PC-9 (cell line): ENCODE data around the gene GCLC. TPM values are rescaled to one million over a fixed set of nuclear protein-coding genes. Genes with fewer than 3 reads are reported as not detected.
"Not testable (repeated sequence)": the region's sequence is repeated elsewhere in the genome, so short reads cannot be mapped to it uniquely, and the experiment has no call there.

ENCODE experiments used
- BruUV-seq: library from RNA; stranded (reverse); fragments of 400-500 nt; replicated peaks from 2 replicates; lab custom pipeline; 2021; lab: Mats Ljungman, UMichigan
- CTCF ChIA-PET: fragments of 300-600 bp; sonication (Branson Sonifier 250); formaldehyde crosslinking; loops from one replicate; lab custom pipeline; 2022; ENCODE audit warnings: antibody characterized with exemption; lab: Charles Lee
- POLR2A ChIA-PET: fragments of 300-600 bp; sonication (Branson Sonifier 250); formaldehyde crosslinking; loops from one replicate; lab custom pipeline; 2022; ENCODE audit warnings: antibody characterized with exemption; ENCODE audit not compliant: unreplicated experiment; lab: Charles Lee
- DNase-seq, 2 experiments: peaks; one replicate each; pipeline versions ENCODE4 v3.0.0 to v3.0.0-alpha.2; 2015 to 2022; ENCODE audit warnings: mixed read lengths in 1 of 2
- H2AFZ ChIP-seq: fragments of 200-600 bp; sonication (generic); 2 replicates; pipeline ENCODE4 v1.8.1; 2017; ENCODE audit warnings: antibody characterized with exemption
- H3F3A ChIP-seq: fragments of 200-600 bp; sonication (generic); 2 replicates; pipeline ENCODE4 v1.8.1; 2017; ENCODE audit warnings: antibody characterized with exemption, mild to moderate bottlenecking, low read depth; ENCODE audit not compliant: insufficient read depth
- H3K27ac ChIP-seq: fragments of 200-600 bp; sonication (generic); 2 replicates; pipeline ENCODE4 v1.6.1; 2016; ENCODE audit warnings: mixed run types
- H3K27me3 ChIP-seq: fragments of 200-600 bp; sonication (generic); 2 replicates; pipeline ENCODE4 v1.6.1; 2016; ENCODE audit warnings: low read depth, mixed run types; ENCODE audit not compliant: insufficient read depth
- H3K36me3 ChIP-seq: fragments of 200-600 bp; sonication (generic); 2 replicates; pipeline ENCODE4 v1.6.1; 2016; ENCODE audit warnings: low read depth, mixed run types
- H3K4me1 ChIP-seq: fragments of 200-600 bp; sonication (generic); replicated peaks from 2 replicates; pipeline ENCODE4 v1.6.1; 2016; ENCODE audit warnings: mixed run types; ENCODE audit not compliant: insufficient read depth
- H3K4me2 ChIP-seq: fragments of 200-600 bp; sonication (generic); 2 replicates; pipeline ENCODE4 v1.6.1; 2017; ENCODE audit warnings: mixed run types
- H3K4me3 ChIP-seq: fragments of 200-600 bp; sonication (generic); 2 replicates; pipeline ENCODE4 v1.6.1; 2016; ENCODE audit warnings: mixed run types
- H3K79me2 ChIP-seq: fragments of 200-600 bp; sonication (generic); 2 replicates; pipeline ENCODE4 v1.6.1; 2017; ENCODE audit warnings: low read depth, mixed run types
- H3K9me2 ChIP-seq: fragments of 200-600 bp; sonication (generic); 2 replicates; pipeline ENCODE4 v1.8.1; 2017; ENCODE audit warnings: mild to moderate bottlenecking; ENCODE audit not compliant: insufficient read depth
- H3K9me3 ChIP-seq: fragments of 200-600 bp; sonication (generic); 2 replicates; pipeline ENCODE4 v1.8.1; 2016; ENCODE audit warnings: low read depth; ENCODE audit not compliant: insufficient read depth
- H4K20me1 ChIP-seq: fragments of 200-600 bp; sonication (generic); 2 replicates; pipeline ENCODE4 v1.8.1; 2017; ENCODE audit not compliant: insufficient read depth
- EZH2 ChIP-seq: fragments of 200-600 bp; sonication (generic); IDR thresholded peaks from 2 replicates; pipeline ENCODE4 v1.8.0; 2017; ENCODE audit warnings: antibody characterized with exemption, low read depth
- intact Hi-C: fragments of 100-400 bp; cut with micrococcal nuclease; formaldehyde crosslinking; loops from one replicate; pipeline ENCODE4 v1.10.0; 2022; ENCODE audit not compliant: unreplicated experiment
- total RNA-seq: library from RNA; stranded (reverse); gene quantifications from 2 replicates; pipeline ENCODE4 v1.2.3, GENCODE V29; 2021
- TF ChIP-seq, protein P1 (sequence below): fragments of 200-600 bp; sonication (generic); conservative IDR thresholded peaks from 2 replicates; pipeline ENCODE4 v1.6.1; 2017; ENCODE audit warnings: mixed run types, antibody characterized with exemption, mild to moderate bottlenecking, moderate library complexity

The GCLC gene
- total RNA-seq, 1 experiment from 2014 or later = 213 TPM

DNA sequence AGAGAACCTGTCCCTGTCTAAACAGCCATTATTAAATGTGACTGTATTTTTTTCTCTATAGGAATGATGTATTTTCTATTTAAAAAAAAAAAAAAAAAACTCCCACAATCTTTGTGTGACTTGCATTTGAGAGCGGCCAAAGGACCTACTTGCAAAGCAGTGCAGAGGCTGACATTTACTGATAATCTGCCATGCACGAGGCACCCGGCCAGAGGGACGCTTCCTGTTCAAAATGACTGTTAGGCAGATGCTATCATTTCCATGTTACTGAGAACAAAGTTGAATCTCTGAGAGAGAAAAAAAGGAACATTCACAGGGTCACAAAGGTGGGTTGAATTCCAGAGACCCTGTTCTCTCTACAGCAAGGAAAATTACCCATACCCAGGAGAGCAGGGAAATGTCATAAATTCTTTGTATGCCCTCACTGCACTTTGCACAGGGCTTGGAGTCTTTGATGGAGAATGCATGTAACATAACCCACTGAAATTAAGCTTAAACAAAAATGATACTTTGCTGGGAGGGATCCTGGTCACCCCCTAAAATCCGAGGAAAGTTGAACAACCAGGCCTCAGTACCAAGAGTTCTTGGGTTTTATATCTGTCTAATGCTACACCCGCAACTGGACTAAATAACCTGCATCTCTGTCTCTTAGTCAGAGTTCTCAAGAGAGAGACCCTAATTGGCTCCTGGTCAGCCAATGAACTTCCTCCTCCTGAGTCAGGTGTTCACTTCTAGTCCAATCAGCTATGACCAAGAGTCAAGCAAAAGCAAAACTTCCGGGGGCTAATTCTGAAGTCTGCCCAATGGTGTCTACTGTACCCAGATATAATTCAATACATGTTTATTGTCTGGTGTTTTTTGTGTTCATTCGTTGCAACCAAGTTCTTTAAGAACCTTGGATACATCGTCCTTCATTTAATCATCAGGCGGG lies 61.2 kb downstream of the GCLC start:
- Histone ChIP-seq H3K27me3 (no peaks in the 10 kb centered on the region), H3K4me3 (no peak overlapping the region), H3K9me2 (no peaks in the 10 kb centered on the region), H3K4me2 (no peak overlapping the region), H3K27ac (no peak overlapping the region), H2AFZ (no peak overlapping the region), H4K20me1 (no peaks in the 10 kb centered on the region), H3K4me1 (no peaks in the 10 kb centered on the region), H3K9me3 (no peaks in the 10 kb centered on the region), H3K79me2 (no peaks in the 10 kb centered on the region), H3F3A (no peaks in the 10 kb centered on the region), H3K36me3 (no peaks in the 10 kb centered on the region)
- TF ChIP-seq, protein P1, sequence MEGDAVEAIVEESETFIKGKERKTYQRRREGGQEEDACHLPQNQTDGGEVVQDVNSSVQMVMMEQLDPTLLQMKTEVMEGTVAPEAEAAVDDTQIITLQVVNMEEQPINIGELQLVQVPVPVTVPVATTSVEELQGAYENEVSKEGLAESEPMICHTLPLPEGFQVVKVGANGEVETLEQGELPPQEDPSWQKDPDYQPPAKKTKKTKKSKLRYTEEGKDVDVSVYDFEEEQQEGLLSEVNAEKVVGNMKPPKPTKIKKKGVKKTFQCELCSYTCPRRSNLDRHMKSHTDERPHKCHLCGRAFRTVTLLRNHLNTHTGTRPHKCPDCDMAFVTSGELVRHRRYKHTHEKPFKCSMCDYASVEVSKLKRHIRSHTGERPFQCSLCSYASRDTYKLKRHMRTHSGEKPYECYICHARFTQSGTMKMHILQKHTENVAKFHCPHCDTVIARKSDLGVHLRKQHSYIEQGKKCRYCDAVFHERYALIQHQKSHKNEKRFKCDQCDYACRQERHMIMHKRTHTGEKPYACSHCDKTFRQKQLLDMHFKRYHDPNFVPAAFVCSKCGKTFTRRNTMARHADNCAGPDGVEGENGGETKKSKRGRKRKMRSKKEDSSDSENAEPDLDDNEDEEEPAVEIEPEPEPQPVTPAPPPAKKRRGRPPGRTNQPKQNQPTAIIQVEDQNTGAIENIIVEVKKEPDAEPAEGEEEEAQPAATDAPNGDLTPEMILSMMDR = no peak
- no peak for TF ChIP-seq EZH2
- no TSS peak for BruUV-seq
- CTCF ChIA-PET = interaction anchor here (0.5 to 0.9 kb wide), 8 partner anchors 19 to 799 kb away, joined by 3 to 8 read pairs (median 4); no protein-coding TSS in a partner anchor
- intact Hi-C loops = loop anchor here (1.0 to 2.0 kb wide), 6 partner anchors 46 to 1321 kb away; no protein-coding TSS in a partner anchor
- no peak for DNase-seq
- POLR2A ChIA-PET = no interaction called here

DNA sequence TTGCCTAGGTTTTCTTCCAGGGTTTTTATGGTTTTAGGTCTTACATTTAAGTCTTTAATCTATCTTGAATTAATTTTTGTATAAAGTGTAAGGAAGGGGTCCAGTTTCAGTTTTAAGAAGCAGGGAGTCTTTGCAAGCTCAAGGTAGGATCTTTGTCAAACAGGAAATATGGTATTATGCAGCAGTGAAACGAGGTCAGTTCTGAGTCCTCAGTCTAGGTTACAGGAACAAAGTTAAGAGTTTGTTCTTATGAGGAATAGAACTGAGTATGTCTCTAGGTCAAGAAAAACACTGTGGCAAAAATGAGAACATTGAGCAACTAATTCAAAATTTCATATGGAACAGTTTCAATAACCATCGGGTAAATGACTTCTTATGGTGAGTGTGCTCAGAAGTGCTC lies 63.6 kb downstream of the GCLC start:
- no peak overlapping the region for H3K4me2 ChIP-seq
- ChIA-PET POLR2A (no interaction called here), CTCF (no interaction called here)
- H3K36me3 ChIP-seq = no peaks in the 10 kb centered on the region
- no peaks in the 10 kb centered on the region for H3K79me2 ChIP-seq
- intact Hi-C loops = no loop called here
- H3K4me1 ChIP-seq = no peaks in the 10 kb centered on the region
- BruUV-seq = no TSS peak
- no peaks in the 10 kb centered on the region for H4K20me1 ChIP-seq
- H3F3A ChIP-seq = no peaks in the 10 kb centered on the region
- no peaks in the 10 kb centered on the region for H3K9me2 ChIP-seq
- no peaks in the 10 kb centered on the region for H3K27me3 ChIP-seq
- TF ChIP-seq EZH2 = no peak
- TF ChIP-seq, protein P1 = no peak
- no peak overlapping the region for H3K4me3 ChIP-seq
- no peak for DNase-seq
- no peak overlapping the region for H3K27ac ChIP-seq
- no peaks in the 10 kb centered on the region for H3K9me3 ChIP-seq
- no peak overlapping the region for H2AFZ ChIP-seq

DNA sequence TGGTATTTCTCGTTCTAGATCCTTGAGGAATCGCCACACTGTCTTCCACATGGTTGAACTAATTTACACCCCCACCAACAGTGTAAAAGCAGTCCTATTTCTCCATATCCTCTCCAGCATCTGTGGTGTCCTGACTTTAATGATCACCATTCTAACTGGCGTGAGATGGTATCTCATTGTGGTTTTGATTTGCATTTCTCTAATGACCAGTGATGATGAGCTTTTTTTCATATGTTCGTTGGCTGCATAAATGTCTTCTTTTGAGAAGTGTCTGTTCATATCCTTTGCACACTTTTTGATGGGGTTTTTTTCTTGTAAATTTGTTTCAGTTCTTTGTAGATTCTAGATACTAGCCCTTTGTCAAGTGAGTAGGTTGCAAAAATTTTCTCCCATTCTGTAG lies 64.1 kb downstream of the GCLC start:
- H3K4me2 ChIP-seq, intact Hi-C loops, H3K9me2 ChIP-seq, POLR2A ChIA-PET, BruUV-seq, DNase-seq, H3K36me3 ChIP-seq, H3K4me1 ChIP-seq, H3K79me2 ChIP-seq, H3K9me3 ChIP-seq, H3K27me3 ChIP-seq, H3K4me3 ChIP-seq, H2AFZ ChIP-seq, H3K27ac ChIP-seq, H4K20me1 ChIP-seq, CTCF ChIA-PET, H3F3A ChIP-seq: not testable (repeated sequence)
